NCI-H2196 treated with DMSO at 0.1 percent for 48 hours (cell line): Measurements from ENCODE around the gene TSPAN4.

Experiments
- DNase-seq: peaks from one replicate; lab custom pipeline; 2025; ENCODE audit not compliant: unreplicated experiment; lab: John Stamatoyannopoulos, UW

Gene TSPAN4

DNA sequence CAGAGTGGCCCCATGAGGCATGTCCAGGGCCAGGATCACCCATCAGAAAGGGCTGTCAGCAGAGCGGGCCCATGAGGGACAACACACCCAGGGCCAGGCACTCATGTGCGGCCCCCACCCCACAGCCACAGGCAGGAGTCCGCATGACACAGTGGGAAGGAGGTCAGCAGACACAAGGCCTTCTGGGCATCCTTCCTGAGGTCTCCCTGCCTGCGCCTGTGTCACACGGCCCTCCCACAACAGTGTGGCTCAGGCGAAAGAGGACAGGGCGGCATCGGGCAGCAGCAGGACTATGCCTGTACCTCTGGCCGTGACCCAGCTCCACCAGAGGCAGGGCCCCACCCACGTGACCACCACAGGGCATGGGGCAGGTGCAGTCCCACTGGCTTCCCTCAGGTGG lies 40.9 kb downstream of the TSPAN4 start:
- no peak for DNase-seq

DNA sequence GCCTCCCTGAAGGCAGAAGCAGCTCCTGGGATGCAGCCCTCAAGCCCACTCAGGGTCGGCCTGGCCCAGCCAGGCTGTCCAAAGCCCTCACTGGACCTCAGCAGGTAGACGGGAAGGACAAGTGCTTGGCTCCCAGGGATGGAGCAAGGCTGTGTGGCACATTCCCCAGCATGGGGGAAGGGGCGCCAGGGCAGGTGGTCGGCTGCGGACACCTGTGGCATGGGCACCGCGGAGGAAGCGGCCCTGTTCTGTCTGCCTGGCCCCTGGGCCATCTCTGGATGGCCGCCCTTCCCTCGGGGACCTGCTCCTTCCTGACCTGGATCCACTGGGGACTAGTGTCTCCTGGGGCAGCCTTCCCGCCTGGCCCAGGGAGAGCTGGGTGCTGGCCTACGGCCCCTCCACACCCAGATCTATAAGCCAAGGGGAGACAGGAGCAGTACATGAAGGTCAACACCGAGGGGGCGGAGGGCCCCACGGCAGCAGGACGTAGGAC lies 42.0 kb downstream of the TSPAN4 start:
- DNase-seq: no peak

DNA sequence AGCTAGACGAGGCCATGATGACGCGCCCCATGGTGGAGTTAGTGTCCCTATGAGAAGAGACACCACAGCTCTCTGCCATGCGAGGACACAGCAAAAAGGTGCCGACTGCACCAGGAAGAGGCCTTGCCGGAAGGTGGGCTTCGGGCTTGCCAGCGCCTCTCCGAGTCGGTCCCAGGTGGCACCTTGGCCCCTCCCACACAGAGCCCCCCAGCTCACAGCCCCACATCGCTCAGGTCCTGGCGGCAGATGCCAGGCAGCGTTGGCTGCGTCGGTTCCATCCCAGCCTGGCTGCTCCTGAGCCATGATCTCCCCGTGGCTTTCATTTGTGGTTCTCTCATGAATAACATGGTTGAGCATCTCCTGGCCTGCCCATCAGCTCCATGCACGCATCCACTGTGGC lies 43.9 kb downstream of the TSPAN4 start:
- DNase-seq: no peak

- DNase-seq: no peak
Observed at GRCh38 chr11:887589-887988, 44.9 kb downstream of the TSPAN4 start.

DNA sequence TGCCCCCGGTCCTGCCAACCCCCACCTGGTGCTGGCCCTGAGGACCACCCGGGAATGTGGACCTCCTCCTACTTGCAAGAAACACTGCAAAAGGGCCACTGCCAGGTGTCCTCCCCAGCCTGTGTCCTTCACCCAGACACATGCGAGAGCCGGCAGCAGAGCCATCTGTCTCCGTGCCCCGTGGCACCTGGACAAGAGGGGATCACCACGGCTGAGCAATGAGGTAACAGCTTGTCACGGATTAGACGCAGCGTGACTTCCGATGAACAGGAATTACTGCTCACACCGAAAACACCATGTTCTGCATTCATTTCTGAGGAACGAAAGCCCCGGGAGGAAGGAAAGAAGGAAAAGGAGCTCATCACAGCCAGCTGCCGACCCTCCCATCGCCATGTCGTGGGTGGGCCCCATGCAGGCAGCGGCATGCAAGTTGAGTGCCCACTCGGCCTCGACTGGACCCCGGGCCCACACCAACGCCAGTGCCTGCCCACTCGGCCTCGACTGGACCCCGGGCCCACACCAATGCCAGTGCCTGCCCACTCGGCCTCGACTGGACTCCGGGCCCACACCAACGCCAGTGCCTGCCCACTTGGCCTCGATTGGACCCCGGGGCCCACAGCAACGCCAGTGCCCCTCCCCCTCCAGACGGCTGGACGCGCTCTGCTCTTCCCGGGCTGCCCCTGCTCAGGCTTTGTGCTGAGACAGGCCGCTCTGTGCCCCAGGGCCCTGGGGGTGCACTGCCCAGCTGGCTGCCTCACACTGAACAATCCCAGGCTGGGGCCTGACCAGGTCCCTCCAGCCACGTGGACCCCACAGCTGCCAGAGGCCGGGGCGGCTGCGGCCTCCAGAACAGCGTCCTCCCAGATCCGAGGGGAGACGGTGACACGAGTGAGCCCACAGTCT lies 45.9 kb downstream of the TSPAN4 start:
- DNase-seq: no peak

DNA sequence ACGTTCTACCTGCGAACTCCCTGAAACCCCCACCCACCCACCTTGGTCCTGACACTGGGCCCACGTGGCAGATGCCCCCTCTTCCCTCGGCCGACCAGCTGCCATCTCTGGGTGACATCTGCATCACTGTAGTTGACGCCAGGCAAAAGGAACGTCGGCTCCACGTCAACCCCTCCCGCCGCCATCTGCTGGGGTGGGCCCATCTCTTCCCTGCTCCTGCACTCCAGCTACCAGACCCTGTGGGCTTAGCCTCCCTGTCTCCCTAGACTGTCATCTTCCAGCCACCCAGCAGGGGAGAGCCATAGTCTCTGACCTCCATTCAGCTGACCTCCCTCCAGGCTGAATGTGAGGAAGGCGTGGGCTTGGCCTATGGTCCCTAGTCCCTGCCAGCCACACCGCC lies 46.6 kb downstream of the TSPAN4 start:
- DNase-seq: no peak

DNA sequence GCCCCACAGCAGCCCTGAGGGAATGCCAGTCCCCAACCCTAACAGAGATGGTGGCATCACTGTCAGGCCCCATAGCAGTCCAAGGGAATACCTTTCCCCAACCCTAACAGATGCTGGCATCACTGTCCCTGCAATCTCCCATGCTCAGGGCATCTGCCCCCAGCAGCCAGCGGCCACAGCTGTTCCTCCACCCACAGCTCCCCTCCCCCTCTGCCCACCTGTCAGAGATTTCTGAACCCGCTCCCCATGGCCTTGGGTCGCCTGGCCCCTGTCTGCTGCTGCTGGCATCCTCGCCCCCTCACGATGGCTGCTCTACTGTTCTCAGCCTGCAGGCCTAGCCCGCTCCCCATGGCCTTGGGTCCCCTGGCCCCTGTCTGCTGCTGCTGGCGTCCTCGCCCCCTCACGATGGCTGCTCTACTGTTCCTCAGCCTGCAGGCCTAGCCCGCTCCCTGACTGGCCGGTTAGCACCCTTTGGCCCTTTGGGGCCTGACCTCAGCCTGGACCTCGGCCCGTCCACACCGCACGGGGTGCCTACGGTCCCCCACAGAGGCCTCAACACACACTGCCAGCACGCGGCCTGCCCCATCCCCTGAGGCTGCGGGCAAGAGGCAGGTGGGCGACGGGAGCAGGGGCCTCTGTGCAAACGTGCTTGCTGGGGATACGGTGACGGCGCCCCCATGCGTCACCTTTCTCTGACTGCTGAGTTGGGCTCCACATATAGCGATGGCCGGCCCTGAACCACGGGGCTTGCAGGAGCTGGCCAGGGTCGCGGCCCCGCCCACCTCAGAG lies 47.2 kb downstream of the TSPAN4 start:
- DNase-seq: no peak

DNA sequence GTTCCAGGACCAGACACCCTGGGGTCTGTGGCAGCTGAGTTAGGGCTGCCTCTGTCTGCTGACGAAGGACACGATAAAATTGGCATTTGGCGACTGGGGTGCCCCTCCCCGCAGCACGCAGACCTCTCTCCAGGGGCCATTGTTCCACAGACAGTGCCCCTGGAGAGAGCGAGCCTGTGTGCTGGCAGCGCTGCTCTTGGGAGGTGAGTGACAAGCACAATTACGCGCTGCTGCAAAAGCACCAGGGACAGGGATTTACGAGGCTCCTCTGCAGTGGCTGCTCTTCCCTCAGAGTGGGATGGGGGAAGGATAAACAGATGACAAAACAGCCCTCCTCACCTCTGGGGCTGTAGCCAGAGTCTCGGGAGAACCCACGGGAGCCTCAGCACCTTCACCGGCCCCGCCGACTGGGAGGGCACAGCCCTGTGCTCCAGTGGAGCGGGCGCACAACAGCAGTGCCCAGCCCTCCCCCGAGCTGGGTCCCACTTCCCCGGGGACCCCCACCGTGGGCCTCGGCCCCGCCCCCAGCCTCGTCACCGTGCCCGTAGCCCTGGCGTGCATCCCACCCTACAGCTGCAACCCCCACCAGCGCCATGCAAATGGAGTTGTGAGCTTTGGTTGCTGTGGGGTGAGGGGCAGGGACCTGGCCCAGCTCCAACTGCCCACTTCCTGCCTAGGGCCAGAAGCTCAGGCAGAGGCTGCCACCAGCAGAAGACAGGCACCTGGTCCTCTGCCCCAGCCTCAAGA lies 48.3 kb downstream of the TSPAN4 start:
- DNase-seq: no peak

- no peak for DNase-seq
Observed at GRCh38 chr11:893008-893654, 50.5 kb downstream of the TSPAN4 start.

DNA sequence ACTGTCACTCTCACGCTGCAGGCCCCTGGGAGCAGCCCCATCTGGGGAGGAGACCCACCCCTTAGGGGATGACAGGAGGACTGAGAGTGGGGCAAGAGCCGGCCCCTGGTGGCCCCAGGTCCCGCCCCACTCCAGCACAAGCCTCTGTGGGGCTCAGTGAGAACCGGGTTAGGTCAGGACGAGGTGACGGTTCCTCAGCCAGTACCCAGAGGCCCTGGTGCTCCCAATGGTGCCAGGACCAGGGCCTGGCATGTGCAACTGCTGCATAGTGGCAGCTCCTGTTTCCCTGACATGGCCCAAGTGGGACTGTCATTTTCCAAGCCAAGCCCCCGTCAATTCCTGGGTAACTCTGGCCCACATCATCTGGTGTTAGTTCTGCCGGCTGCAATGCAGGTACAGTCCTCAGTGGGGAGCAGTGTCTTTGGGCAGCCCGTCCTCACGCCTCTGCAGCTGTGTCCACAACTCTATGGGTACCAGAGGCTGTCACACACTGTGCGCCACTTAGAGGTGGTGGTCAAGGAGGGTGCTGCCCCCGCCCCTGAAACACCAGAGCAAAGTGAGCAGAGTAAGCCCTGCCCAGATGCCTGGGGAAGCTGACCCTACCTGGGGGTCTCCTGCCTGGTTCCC lies 52.0 kb downstream of the TSPAN4 start:
- DNase-seq: no peak

GRCh38 chr11:895331-896110 lies 52.9 kb downstream of the TSPAN4 start:
- no peak for DNase-seq

GRCh38 chr11:897253-898142 lies 54.8 kb downstream of the TSPAN4 start:
- no peak for DNase-seq

- peak; percentile 14 for DNase-seq
Observed at GRCh38 chr11:898143-898511, 55.5 kb downstream of the TSPAN4 start.

- DNase-seq: no peak
Observed at GRCh38 chr11:898540-899190, 56.0 kb downstream of the TSPAN4 start.

DNA sequence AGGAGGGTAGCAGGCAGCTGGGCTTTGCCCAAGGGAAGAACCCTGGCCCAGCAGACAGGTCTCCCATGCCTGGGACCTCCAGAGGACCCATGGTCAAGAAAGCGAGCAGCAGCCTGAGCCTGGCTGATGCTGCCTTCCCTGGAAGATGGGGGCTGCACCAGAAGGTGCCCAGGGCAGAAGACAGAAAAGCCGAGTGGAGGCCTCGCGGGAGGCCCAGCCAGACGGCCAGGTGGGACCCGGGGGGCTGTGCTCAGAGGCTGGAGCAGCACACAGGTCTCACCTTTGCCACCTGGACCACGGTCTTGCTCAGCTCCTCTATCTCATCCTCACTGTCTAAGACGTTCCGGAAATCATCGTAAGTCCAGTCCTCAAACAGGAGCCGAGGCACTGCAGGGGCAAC lies 57.1 kb downstream of the TSPAN4 start:
- no peak for DNase-seq

- no peak for DNase-seq
Observed at GRCh38 chr11:900545-900944, 57.9 kb downstream of the TSPAN4 start.

- DNase-seq: no peak
Observed at GRCh38 chr11:901452-902061, 58.9 kb downstream of the TSPAN4 start.

DNA sequence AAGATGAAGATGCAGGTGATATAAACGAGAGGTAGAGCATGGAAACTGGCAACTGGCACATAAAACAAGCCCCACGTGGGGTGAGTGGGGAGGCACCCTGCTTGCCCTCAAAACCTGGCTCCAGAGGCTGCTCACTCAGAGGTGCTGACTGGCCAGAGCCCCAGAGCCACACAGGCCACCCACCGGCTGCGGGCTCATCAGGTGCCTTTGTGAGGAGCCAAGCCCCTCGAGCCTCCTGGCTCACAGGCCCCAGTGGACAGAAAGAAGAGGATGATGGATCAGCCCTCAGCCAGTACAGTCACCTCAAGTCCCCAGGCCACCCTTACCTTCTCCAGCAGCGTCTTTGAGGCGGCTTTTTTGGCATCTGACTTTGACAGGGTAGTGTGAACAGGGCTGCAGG lies 61.7 kb downstream of the TSPAN4 start:
- no peak for DNase-seq
